ENCODE measurements around the gene NLRC3.

Gene NLRC3

GRCh38 chr16:3581392-3581791 is 4.2 kb upstream of the NLRC3 start:
- TF ChIP-seq, protein P1, sequence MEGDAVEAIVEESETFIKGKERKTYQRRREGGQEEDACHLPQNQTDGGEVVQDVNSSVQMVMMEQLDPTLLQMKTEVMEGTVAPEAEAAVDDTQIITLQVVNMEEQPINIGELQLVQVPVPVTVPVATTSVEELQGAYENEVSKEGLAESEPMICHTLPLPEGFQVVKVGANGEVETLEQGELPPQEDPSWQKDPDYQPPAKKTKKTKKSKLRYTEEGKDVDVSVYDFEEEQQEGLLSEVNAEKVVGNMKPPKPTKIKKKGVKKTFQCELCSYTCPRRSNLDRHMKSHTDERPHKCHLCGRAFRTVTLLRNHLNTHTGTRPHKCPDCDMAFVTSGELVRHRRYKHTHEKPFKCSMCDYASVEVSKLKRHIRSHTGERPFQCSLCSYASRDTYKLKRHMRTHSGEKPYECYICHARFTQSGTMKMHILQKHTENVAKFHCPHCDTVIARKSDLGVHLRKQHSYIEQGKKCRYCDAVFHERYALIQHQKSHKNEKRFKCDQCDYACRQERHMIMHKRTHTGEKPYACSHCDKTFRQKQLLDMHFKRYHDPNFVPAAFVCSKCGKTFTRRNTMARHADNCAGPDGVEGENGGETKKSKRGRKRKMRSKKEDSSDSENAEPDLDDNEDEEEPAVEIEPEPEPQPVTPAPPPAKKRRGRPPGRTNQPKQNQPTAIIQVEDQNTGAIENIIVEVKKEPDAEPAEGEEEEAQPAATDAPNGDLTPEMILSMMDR (IDR thresholded peaks at IDR 0.05; ENCODE audit: insufficient read depth, low read depth, low read length, missing control alignments) = no peak
- no peak for DNase-seq (ENCODE audit: low read depth)
- no peak overlapping the region for H3K4me3 ChIP-seq (ENCODE audit: low read length)

GRCh38 chr16:3580686-3581085 is 3.5 kb upstream of the NLRC3 start:
- no peak overlapping the region for H3K4me3 ChIP-seq (ENCODE audit: low read length)
- DNase-seq (ENCODE audit: low read depth) = peak; percentile 58

GRCh38 chr16:3580251-3580651 is 3.0 kb upstream of the NLRC3 start:
- H3K4me3 ChIP-seq (ENCODE audit: low read length) = no peak overlapping the region
- TF ChIP-seq, protein P1 (IDR thresholded peaks at IDR 0.05; ENCODE audit: insufficient read depth, low read depth, low read length, missing control alignments) = no peak
- peak; percentile 34 for DNase-seq (ENCODE audit: low read depth)

More at GRCh38 chr16:3580686-3581085, 3.5 kb upstream of the NLRC3 start:
- TF ChIP-seq, protein P1 (IDR thresholded peaks at IDR 0.05; ENCODE audit: insufficient read depth, low read depth, low read length, missing control alignments) = no peak

GRCh38 chr16:3579776-3580175 is 2.6 kb upstream of the NLRC3 start:
- DNase-seq (ENCODE audit: low read depth) = no peak
- TF ChIP-seq, protein P1 (IDR thresholded peaks at IDR 0.05; ENCODE audit: insufficient read depth, low read depth, low read length, missing control alignments) = no peak
- no peak overlapping the region for H3K4me3 ChIP-seq (ENCODE audit: low read length)

GRCh38 chr16:3578610-3579551 is 1.7 kb upstream of the NLRC3 start:
- H3K4me3 ChIP-seq (ENCODE audit: low read length) = no peak overlapping the region
- DNase-seq (ENCODE audit: low read depth) = no peak
- TF ChIP-seq, protein P1 (IDR thresholded peaks at IDR 0.05; ENCODE audit: insufficient read depth, low read depth, low read length, missing control alignments) = no peak

GRCh38 chr16:3578121-3578520 is 918 bp upstream of the NLRC3 start:
- TF ChIP-seq, protein P1 (IDR thresholded peaks at IDR 0.05; ENCODE audit: insufficient read depth, low read depth, low read length, missing control alignments) = no peak
- H3K4me3 ChIP-seq (ENCODE audit: low read length) = no peak overlapping the region
- no peak for DNase-seq (ENCODE audit: low read depth)
